Measurements from ENCODE around the gene TMEM167B. TPM values are rescaled to one million over a fixed set of nuclear protein-coding genes. Genes with fewer than 3 reads are reported as not detected.
"Not testable (repeated sequence)": the region's sequence is repeated elsewhere in the genome, so short reads cannot be mapped to it uniquely, and the experiment has no call there.

The TMEM167B gene
- polyA plus RNA-seq, 2 donors: 7.7 to 14.7 TPM

DNA sequence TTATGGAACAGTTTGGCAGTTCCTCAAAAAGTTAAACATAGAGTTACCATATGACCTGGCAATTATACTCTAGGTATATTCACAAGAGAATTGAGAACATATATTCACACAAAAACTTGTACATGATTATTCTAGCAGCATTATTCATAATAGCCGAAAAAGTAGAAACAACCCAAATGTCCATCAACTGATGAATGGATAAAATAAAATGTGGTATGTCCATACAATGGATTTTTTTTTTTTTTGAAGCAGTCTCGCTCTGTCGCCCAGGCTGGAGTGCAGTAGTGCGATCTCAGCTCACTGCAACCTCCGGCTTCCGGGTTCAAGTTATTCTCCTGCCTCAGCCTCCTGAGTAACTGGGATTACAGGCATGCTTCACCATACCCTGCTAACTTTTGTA is 52.2 kb downstream of the TMEM167B start:
- H3K27ac ChIP-seq (ENCODE audit: low read depth in 2 of 2, low read length in 1 of 2); H3K36me3 ChIP-seq (ENCODE audit: control insufficient read depth in 2 of 2, insufficient read depth in 2 of 2, low read length in 1 of 2); H3K27me3 ChIP-seq (ENCODE audit: control insufficient read depth in 1 of 2, insufficient read depth in 2 of 2, low read length in 2 of 2); H3K4me3 ChIP-seq (ENCODE audit: low read depth in 1 of 2, low read length in 2 of 2); H3K4me1 ChIP-seq (ENCODE audit: control insufficient read depth in 2 of 2, insufficient read depth in 2 of 2, low read length in 1 of 2); H3K9me3 ChIP-seq (ENCODE audit: control insufficient read depth in 2 of 2, insufficient read depth in 1 of 2, low read depth in 1 of 2, low read length in 1 of 2): not testable (repeated sequence)
- 96 to 97% methylated on average over 6 of the region's 6 CpGs for WGBS, 2 donors

Other genes starting within 250 kb of the TMEM167B start
- gene AKNAD1, start 233.7 kb upstream of the TMEM167B start, polyA plus RNA-seq: 1 to 10 TPM in 1 of 2 donors, under 1 TPM in 1; 0.98 to 3.3 TPM
- gene GPSM2, start 213.8 kb upstream of the TMEM167B start, polyA plus RNA-seq: 10 to 100 TPM; 30.3 to 40.8 TPM
- 1 to 10 TPM; 5.3 to 7.8 TPM for gene CLCC1, start 127.3 kb upstream of the TMEM167B start, polyA plus RNA-seq
- gene WDR47, start 48.7 kb upstream of the TMEM167B start, polyA plus RNA-seq: 1 to 10 TPM; 6.4 to 8.4 TPM
- gene TAF13, start 14.8 kb upstream of the TMEM167B start, polyA plus RNA-seq: 10 to 100 TPM; 20.2 to 33.9 TPM
- under 1 TPM; 0.24 to 0.25 TPM for gene ELAPOR1, start 23.4 kb downstream of the TMEM167B start, polyA plus RNA-seq
- 100 to 1,000 TPM in 1 of 2 donors, 10 to 100 TPM in 1; 31.4 to 124 TPM for gene SARS1, start 123.2 kb downstream of the TMEM167B start, polyA plus RNA-seq
- gene CELSR2, start 158.8 kb downstream of the TMEM167B start, polyA plus RNA-seq: 10 to 100 TPM; 17.4 to 19.4 TPM
- 10 to 100 TPM in 1 of 2 donors, 1 to 10 TPM in 1; 6.3 to 10.4 TPM for gene PSRC1, start 192.4 kb downstream of the TMEM167B start, polyA plus RNA-seq
- gene MYBPHL, start 216.2 kb downstream of the TMEM167B start, polyA plus RNA-seq: under 1 TPM; 0.08 to 0.14 TPM